Eye (tissue), 1 donor: ENCODE measurements around the gene FAT1.
"Not testable (repeated sequence)": the region's sequence is repeated elsewhere in the genome, so short reads cannot be mapped to it uniquely, and the experiment has no call there.

Source experiments
- DNase-seq: peaks from one replicate; pipeline ENCODE4 v3.0.0-alpha.2; 2015

The FAT1 gene, protein sequence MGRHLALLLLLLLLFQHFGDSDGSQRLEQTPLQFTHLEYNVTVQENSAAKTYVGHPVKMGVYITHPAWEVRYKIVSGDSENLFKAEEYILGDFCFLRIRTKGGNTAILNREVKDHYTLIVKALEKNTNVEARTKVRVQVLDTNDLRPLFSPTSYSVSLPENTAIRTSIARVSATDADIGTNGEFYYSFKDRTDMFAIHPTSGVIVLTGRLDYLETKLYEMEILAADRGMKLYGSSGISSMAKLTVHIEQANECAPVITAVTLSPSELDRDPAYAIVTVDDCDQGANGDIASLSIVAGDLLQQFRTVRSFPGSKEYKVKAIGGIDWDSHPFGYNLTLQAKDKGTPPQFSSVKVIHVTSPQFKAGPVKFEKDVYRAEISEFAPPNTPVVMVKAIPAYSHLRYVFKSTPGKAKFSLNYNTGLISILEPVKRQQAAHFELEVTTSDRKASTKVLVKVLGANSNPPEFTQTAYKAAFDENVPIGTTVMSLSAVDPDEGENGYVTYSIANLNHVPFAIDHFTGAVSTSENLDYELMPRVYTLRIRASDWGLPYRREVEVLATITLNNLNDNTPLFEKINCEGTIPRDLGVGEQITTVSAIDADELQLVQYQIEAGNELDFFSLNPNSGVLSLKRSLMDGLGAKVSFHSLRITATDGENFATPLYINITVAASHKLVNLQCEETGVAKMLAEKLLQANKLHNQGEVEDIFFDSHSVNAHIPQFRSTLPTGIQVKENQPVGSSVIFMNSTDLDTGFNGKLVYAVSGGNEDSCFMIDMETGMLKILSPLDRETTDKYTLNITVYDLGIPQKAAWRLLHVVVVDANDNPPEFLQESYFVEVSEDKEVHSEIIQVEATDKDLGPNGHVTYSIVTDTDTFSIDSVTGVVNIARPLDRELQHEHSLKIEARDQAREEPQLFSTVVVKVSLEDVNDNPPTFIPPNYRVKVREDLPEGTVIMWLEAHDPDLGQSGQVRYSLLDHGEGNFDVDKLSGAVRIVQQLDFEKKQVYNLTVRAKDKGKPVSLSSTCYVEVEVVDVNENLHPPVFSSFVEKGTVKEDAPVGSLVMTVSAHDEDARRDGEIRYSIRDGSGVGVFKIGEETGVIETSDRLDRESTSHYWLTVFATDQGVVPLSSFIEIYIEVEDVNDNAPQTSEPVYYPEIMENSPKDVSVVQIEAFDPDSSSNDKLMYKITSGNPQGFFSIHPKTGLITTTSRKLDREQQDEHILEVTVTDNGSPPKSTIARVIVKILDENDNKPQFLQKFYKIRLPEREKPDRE (N-terminal part only)

DNA sequence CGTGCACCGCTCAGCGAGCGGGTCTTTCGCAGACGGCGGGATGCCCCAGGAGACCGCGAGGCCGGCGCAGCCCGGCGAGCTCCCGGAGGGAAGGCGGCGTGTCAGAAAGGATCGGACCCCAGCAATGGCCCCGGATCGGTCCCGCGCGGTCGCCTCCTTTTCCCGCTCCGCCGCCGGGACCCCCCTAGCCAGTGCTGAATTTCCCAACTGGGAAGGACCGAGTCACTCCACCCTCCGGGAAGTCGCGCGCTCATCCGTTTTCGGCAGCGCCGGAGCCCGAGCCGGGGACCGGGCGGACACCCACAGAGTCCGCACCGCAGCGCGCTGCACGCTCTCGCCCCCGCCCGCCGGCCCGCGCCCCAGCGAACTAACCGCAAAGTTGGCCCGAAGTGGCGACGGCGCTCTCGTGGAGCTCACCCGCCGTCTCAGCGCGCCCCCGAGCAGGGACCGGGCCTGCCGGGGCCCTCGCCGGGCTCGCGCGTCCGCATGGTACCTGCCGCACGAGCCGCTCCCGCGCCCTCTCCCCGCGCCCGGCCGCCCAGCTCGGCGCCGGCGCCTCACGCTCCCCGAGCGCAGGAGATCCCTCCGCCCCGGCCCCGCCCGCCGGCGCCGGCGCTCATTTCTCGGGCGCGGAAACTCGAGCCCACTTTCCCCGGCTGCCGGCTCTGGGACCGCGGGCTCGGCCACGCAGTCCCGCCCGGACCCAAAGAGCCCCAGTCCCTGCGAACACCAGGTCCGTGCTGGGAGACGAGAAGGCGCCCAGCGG, at the start of gene FAT1:
TSS of gene FAT1 (minus strand) at position 565 of the 766 bp plus-strand sequence. CDS start 14,029 bp downstream, outside the sequence.
- peak; percentile 95 for DNase-seq

DNA sequence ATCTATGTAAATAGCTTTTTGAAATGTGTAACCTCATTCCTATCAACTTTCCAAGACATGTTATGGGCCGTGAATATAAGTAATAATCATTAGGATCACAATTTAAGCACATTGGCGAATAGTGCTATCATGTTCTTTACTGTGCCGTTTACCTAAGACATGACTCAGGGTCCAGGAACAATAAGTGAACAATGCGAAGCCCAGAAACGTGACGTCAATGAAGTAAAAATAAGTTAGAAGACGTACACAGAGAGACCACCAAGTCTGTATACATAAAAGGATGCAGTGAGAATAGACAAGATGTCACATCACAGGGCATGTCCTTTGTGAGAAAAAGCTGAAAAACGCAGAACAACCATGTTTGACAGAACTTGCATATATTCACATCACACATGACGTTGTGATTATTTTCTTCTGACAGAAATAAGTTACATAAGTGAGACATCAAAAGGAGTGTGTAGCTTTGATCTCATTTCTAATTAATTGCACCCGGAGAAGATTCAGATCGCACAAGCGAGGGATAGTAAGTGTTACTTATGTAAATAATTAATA, 49.4 kb upstream of the FAT1 start:
- no peak for DNase-seq

DNA sequence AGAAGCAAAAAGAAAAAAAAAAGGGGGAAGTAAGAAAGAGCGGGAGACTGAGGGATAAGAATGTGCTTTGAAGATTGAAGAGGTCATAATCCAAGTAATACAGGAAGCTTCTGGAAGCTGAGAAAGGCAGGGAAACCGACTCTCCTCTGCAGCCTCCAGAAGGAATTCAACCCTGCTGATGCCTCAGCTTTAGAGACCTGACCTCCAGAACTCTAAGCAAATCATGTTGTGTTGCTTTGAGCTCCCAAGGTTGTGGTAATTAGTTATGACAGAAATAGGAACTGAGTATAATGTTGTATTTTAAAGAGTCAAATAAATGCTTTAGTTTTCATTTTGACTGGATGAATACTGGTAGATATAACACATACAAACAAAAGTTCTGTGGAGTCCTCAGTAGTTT, 48.0 kb upstream of the FAT1 start:
- no peak for DNase-seq

DNA sequence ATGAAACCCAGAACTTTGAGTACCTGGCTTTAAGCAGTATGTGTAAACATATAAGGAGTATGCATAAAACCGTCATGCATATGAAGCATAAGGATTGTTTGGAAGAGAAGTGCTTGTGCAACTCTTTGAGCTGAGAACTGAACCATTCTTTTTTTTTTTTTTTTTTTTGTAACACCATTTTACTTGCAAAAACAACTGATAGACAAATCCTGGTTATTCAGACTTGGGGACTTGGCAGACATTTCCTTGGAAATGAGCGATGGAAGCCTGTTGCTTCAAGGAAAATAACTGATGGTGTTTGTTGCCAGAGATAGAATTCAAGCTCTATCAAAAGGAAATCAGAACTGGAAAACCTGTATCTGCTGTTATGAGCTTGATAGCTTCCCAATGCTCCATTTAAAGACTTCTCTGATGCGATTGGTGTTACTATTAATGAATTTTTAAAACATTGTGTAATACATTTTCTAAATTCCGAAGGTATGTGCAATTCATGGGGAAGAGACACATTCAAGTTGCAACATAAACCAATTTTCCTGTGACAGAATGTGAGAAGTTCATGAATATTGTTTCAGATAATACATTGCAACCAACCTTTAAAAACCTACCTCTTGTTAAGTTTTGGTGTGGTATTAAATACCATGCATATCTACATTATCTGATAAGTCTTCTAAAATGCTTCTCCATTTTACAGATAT, 47.0 kb upstream of the FAT1 start:
- no peak for DNase-seq

DNA sequence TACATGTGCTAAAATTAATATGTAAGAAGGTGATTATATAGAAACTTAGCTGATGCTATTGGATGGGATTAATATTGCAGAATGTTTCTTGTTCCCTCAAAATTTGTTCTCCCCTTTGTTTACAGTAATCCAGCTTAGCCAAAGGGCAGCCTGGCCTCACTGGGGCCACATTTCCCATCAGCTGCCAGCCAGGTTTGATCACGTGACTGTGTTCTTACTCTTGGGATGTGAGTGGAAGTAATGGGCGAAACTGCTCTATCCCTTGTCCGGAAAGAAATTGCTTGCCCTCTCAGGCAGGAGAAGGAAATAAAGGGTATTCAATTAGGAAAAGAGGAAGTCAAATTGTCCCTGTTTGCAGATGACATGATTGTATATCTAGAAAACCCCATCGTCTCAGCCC, 44.1 kb upstream of the FAT1 start:
- DNase-seq, result no peak

DNA sequence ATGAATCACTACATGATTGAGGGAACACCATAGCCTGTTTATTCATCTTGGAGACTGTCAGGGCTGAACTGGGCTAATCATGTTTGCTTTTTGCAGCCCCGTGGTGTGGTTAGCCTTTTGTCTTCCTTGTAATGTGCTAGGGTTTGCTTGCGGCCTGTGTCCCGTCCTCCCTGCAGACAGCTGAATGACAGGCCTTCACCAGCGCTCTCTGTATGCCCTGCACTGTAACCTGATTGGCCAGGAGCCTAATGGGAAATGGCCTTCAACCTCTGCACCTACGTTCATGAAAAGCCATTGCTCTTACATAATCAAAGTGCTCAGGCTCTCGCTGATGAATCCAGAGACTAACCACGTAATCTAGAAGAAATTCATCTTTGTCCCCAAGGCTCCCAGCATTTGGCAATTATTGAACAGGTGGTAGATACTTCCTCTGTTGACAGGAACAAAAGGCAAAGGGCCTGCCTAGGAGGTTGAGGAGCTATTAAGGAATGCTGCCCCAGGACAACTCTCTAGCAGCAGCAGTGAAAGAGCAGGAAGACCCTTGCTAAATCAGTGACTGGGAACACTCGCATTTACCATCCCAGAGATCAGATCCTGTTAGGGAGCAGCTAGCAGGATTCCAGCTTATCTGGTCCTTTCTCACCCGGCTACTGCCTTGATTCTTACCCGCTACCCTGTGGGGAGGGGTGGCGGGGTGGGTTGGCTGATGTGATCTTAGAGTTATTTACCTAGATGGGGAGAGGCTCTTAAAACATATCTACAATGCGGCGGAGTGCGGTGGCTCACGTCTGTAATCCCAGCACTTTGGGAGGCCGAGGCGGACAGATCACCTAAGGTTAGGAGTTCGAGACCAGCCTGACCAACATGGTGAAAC, 42.3 kb upstream of the FAT1 start:
- DNase-seq, result peak; percentile 13

DNA sequence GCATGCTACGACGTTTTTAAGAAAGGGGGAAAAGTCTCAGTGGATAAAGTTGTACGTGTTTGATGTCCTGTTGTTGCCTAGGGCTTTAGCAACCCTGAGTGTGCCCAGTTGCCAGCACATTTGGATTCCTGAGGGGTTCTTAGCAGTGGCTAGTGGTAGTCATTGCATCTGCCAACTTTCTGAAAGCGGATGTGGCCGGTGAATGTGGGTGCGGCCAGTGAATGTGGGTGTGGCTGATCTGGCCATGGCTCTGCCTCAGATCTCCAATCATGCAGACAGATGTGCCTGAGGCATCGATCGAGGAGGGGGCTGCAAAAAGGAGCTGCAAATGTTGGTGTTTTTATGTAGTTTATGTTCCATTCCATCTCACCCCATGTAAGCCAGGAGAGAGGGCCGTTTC, 41.5 kb upstream of the FAT1 start:
- peak; percentile 46 for DNase-seq

DNA sequence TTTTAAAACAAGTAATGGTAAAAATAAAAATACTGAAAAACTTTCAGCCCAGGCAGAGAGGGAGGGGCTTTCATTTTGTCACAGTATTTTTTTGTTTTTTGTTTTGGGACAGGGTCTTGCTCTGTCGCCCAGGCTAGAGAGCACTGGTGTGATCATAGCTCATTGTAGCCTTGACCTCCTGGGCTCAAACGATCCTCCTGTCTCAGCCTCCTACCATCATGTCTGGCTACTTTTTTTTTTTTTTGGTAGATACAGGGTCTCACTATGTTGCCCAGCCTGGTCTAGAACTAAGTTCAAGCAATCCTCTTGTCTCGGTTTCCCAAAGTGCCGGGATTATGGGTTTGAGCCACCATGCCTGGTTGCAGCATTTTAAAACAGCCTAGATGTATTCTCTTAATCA, 40.8 kb upstream of the FAT1 start:
- no peak for DNase-seq

DNA sequence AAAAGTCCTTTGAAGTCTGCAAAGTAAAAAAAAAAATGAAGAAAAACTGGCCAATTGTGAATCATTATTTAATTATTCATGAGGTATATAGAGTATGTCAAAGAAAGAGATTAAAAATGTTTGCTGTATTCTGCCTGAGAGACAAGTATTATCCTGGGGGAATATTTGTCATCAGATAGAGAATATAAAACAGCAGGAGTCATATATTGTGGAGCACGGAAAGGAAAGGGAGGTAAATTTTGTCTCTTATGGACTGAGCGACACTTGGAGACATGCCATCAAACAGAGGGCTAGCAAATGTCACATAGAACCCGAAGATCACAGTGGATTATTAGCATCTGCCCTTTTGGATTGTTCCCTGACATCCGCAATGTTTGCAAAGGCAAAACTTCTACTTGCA, 39.2 kb upstream of the FAT1 start:
- DNase-seq, result no peak

DNA sequence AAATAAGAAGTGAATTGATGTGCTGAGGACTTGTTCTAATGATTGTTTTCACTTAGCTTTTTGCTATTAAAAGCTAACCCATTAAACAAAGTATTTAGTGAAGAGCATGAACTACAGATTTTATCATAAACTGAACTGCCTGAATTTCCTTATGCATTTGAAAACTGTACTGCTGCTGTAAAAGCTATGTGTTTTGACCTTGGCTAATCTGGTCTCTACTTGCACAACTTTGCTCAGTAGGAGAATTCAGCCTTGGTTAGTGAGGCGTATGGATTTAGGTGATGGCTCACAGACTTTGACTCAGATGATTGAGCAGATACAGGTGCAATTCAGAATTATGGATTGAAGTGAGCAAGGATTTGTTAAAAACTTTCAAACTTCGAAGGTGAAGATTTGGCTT, 38.7 kb upstream of the FAT1 start:
- no peak for DNase-seq

DNA sequence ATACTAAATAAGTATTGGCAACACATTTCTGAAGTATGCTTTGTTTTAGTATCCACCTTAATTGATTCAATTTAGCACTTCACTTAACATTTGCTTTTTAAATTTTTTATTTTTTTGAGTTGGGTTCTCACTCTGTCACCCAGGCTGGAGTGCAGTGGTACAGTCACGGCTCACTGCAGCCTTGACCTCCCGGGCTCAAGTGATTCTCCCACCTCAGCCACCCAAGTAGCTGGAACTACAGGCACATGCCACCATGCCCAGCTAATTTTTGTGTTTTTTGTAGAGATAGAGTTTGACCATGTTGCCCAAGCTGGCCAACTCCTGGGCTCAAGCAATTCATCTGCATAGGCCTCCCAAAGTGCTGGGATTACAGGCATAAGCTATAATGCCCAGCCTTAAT, 38.3 kb upstream of the FAT1 start:
- DNase-seq, result not testable (repeated sequence)

DNA sequence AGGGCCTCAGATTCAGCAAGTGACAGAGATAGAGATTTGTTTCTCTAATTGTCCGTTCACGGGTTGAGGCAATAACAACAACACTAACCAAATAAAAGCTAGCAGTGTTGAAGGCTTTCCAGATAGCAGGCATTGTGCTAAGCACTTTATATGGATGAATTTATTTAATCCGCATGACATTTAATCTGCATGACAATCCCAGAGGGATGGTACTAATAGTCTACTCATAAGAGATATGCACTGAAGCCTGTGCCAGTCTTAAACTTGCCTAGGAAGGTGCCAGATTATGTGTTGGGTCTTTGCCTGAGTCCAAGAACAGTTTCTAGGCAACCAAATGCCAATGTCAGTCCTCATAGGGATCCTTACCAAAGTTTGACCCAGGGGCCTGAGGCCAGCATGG, 37.7 kb upstream of the FAT1 start:
- DNase-seq, result no peak

DNA sequence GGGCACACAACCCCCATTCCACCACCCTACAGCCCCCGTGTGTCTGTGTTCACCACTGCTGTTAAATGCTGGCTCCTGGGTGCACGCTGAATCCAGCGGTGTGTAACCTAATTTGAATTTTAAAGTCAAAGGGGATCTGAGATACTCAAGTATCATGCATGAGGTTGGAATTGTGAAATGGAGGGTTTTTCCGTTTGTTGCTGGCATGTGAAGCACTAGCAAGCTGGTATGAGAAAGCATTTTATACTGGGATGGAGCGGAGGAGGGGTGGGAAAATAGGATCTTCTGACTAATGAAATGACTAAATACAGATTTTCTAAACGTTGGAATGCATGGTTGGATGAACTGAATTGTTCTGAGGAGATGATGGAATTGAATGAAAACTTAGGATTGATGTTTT, 36.9 kb upstream of the FAT1 start:
- DNase-seq, result no peak

DNA sequence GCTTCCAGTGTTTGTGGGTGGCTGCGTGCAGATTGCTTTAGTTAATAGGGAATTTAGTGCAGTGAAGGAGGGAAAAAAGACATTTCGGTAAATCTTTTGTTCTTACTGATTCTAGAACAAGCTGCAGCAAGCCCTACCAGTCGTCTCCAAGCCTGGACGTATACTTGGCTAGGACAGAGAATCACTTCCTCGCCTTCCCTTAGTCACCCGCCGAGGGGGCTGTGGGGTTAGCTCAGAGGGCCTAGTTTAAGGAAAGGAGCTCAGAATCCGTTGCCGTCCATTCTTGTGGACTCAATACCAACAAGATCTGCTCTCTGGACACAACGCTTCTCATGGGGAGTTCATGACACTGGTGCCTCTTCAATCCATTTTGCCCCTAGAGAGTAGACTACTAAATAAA, 36.3 kb upstream of the FAT1 start:
- DNase-seq, result no peak

DNA sequence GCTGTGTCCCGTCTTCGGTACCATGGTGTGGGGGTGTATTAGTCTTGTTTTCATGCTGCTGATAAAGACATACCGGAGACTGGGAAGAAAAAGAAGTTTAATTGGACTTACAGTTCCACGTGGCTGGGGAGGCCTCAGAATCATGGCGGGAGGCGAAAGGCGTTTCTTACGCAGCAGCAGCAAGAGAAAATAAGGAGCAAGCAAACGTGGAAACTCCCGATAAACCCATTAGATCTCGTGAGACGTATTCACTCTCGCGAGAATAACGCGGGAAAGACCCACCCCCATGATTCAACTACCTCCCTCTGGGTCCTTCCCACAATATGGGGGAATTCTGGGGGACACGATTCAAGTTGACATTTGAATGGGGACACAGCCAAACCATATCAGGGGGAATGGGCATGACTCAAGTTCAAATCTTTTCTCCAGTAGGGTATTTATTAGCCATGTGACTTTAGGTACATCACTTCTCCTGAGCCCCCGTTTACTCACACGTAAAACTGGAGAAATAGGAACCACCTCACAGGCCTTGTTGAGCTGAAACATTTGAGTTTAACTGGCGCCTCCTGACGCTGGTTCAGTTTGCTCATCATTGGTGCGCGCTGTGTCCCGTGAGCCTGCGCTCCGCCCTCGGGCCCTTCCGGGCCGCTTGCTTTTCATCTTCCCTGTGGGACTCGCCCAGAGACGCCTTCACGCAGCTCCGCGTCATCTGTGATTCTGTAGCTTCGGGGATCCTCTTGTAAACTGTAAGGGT, 35.5 kb upstream of the FAT1 start:
- DNase-seq, result no peak

DNA sequence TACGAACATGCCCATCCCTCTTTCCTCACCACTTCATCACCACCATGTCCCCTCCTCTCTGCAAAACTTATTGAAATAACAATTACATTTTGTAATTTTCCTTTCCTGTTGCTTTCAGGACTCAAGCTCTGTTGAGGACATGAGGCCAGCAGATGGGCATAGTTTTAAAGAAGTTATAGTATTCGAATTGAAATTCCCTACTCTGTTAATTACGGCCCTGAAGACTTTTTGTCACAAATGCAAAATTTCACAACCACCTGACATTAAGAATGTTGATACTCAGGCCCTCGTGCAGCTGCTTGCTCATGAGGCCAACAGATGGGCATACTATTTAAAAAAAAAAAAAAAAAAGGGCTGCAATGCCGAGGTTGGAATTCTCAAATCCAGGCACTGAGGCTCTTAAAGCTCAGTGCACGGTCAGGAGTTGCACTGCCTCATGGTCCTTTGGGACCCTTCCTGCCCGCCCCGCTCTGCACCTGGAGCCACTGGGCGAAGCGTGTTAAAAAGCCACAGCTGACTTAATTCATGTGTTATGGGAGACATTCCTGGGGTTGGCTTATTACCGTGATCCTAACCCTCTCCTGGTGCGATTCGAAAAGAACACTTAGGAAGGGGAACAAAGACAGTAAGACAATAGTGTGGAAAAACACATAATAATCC, 34.2 kb upstream of the FAT1 start:
- DNase-seq, result no peak

DNA sequence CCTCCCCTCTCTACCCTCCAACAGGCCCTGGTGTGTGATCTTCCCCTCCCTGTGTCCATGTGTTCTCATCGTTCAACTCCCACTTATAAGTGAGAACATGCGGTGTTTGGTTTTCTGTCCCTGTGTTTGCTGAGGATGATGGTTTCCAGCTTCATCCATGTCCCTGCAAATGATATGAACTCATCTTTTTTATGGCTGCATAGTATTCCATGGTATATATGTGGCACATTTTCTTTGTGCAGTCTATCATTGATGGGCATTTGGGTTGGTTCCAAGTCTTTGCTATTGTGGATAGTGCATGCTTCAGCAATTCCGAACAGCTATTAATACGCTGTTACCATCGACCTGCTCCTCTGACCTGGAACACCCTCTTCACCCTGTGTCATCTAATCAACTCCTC, 32.9 kb upstream of the FAT1 start:
- DNase-seq, result not testable (repeated sequence)

DNA sequence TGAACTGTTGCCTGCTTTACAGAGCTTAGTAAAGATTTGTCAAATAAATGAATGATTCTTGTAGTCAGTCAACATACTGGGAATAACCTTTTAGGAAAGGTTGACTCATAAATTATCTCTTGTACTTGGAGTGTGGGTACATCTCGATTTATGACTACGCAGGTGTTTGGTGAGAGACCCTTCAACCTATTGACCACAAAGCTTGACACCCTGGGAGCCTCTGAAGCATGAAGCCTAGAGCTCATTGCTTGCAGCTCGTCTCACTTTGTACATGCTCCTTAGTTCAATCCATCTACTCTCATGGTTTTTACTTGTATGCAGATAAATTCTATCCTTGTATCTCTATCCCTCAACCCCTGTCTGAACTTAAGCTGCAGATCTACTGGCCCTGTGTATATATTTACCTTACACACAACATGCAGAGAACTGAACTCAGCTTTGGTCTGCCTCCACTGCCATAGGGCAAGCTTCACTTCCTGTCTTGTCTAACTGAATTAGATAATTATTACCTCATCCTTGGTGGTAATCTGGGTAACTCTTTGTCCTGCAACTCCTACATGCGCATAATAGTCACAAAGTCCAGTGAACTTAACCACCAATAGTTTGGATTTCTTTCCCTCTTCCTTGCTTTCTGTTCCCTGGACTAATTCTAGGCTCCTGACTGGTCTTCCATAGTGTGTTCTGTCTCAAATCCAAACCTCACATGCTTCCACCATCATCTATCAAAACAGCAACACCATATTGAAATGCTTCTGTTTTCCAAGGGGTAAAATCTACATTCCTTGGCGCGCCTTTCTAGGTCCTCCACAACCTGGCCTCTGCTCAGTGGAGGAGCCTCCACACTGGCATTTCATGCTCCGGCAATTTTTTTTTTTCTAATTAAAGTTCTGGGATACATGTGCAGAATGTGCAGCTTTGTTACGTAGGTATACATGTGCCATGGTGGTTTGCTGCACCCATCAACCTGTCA, 32.2 kb upstream of the FAT1 start:
- DNase-seq, result no peak
